AG20443 (cell line): Measurements from ENCODE around the gene HLA-DMB.

Experiments
- DNase-seq: peaks from one replicate; pipeline ENCODE4 v3.0.0; 2012; ENCODE audit warnings: low spot score, mixed read lengths

Gene HLA-DMB

DNA sequence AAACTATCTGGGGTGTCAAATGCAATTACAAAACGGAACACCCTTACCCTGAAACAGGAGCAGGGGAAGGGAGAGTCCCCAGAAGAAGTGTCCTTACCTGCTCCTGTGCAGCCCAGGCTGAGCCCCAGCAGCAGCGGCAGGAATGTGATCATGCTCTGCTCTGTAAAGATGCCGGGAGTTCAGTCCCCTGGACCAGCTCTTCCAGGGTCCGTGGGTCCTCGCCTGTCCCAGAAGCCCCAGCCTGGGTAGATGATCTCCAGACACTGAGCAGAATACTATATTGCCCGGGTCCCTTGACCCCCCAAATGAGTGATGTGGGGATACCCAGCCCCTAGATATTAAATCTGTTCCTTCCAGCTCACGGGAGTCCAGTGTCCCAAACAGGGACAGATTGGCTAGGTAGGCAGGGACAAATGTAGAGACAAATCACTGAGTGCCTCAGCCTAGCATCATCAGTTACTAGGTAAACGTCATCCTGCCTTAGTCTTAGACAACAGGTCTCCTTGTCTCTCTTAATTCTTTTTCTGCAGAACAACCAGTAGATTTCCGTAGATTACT, at the start of gene HLA-DMB:
TSS of gene HLA-DMB (minus strand) at position 373 of the 558 bp plus-strand sequence. CDS start at position 152, 221 bp downstream.
- DNase-seq: peak; percentile 92

DNA sequence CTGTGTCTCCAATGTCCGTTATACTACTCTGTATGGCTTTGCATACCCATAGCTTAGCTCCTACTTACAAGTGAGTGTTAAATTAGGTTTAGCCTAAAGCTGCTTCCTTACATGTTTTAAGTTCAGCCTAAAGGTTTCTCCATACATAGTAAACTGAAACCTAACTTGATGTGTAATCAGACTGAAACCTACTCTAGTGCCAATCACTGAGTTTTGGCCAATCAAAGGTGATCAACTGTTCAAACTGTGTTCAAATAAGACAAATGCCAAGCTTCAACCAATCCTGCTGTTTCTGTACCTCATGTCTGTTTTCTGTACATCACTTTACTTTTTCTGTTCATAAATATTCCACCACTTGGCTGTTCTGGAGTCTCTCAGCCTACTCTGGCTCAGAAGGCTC, 48.5 kb upstream of the HLA-DMB start:
- DNase-seq: no peak

DNA sequence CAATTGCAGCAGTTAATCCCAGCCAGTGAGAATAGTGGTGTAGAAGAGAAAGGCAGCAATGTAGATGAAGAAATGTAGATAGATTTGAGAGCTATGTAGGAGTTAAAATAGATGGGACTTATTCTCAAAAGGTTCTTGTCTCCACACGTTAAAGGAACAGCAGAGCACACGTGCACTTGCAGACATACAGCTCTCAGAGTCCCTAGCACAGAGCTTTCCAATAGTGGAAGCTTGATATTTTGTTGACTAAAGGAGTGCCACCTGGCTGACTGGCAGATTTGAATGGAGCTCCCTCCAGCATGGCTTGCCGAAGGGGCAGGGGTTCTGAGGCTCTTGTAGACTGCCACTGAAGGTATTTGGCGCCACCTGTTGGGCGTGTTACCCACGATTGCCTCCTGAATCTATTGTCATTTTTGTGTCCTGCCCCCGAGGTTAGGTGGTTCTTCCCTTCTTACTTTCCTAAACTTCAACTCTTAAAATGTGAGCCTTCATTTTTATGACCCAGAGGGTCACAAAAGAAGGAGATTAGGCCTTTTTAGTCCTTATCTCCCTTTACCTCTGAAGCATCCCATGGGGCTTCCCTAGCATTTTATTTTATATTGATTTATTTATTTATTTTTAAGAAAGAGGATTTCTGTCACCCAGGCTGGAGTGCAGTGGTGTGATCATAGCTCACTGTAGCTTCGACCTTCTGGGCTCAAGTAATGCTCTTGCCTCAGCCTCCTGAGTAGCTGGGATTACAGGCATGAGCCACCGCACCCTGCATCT, 44.0 kb upstream of the HLA-DMB start:
- DNase-seq: peak; percentile 83

DNA sequence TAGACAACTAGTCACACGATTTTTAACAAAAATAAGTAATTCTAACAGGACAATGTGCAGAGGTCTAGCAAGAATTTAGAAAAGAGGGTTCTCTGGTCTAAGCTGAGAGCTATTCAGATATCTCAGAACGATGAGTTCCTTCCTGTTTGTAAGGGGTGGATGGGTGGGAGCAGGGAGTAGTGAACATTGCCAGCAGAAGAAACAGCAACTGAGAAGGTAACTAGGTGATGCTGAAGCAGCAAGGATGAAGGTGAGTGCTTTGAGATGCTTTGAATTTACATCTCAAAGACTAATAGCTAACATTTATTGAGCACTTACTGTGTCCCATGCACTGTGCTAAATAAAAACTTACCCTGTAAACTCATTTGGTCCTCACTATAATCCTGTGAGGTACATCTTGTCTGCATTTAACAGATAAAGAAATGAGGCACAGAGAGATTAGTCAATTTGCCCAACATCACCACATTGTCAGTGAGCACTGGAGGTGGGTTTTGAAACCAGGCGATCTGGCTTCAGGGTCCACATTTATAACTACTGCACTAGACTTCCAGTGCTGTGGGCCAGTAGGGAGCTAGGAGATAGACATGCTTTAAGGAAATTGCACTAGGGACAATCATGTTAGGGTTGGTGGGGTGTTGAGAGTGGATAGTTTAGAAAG, 43.3 kb upstream of the HLA-DMB start:
- DNase-seq: no peak

DNA sequence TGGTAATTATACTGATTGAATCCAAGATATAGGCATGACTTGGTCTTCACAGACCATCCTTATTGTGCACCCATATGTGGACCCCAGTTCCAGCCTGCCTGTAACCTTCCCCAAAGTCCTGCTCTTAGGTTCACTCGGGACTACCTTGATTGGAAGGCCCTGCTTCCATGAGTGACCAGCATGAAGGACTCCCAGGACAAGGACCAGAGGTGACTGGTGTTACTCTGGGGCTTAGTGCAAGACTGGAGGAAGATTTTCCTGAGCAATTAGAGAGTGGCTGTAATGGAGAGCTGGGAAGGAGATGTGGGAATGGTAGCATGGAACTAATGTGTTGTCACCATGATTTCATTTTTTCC, 42.6 kb upstream of the HLA-DMB start:
- no peak for DNase-seq

DNA sequence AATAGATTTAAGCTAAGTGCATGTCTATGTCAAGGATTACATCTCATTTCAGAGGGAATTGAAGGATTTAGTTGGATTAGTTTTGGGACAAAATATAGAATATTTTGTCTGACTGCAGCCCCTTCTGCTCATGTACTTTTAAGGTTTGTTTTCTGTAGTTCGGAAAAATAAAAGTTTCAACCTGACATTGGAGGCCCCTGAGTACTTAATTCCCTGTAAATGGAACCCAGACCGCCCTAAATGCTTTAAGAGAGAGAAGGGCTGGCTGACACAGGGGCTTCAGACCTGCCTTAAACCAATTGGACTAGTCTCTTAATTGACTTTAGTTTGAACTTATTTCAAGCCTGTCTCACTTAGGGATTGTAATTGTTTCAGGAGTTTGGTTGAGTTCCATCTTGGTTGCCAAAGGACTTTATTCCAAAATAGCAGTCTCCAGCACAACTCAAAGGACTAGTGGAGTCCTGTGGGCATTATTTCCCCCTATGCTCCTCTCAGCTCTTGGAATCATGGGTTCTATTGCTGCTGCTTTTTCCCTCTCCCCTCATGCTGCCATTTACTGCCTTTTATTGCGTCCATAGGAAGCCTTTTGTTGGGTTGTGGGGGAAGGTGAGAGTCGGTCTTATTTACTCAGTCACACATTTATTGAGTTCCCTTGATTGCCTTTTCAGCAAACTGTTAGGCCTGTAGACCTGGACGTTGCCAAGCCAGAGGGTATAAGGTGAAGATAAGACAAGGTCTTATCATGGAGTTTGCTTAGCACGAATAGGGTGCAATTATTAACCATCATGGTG, 42.1 kb upstream of the HLA-DMB start:
- DNase-seq: no peak

DNA sequence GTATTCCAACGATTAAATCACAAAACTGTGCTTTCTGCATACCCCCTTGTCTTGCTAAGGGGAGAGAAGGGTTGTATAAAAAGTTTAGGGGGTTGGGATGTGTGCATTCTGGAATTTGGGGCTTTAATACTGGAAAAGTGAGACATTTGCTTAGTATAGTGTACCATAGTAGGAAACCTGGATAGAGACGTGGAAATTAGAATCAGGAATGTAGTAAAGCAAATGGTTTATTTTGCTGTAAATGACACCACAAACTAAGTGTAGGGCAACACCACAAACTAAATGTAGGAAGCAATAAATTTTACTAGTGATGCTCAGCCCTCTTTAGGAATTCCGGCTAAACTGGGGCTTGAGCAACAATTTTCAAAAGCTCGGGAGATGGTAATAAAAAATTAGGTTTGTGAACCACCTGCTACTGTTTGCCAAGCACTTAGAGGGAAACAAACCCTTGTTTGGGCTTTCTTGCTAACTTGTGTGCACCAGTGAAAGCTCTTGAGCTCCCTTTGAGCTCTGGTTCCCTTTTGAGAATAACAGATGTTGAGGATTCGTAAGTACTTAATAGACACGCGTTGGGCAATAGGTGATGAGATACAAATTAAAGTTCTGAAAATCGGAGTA, 41.4 kb upstream of the HLA-DMB start:
- DNase-seq: no peak

DNA sequence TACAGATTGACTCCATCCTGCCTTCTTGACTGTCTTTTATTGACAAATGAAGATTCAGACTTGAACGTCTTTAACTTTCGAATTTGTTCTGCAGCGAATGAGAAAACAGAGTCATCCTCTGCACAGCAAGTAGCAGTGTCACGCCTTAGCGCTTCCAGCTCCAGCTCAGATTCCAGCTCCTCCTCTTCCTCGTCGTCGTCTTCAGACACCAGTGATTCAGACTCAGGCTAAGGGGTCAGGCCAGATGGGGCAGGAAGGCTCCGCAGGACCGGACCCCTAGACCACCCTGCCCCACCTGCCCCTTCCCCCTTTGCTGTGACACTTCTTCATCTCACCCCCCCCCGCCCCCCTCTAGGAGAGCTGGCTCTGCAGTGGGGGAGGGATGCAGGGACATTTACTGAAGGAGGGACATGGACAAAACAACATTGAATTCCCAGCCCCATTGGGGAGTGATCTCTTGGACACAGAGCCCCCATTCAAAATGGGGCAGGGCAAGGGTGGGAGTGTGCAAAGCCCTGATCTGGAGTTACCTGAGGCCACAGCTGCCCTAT, 39.7 kb upstream of the HLA-DMB start:
- DNase-seq: no peak

DNA sequence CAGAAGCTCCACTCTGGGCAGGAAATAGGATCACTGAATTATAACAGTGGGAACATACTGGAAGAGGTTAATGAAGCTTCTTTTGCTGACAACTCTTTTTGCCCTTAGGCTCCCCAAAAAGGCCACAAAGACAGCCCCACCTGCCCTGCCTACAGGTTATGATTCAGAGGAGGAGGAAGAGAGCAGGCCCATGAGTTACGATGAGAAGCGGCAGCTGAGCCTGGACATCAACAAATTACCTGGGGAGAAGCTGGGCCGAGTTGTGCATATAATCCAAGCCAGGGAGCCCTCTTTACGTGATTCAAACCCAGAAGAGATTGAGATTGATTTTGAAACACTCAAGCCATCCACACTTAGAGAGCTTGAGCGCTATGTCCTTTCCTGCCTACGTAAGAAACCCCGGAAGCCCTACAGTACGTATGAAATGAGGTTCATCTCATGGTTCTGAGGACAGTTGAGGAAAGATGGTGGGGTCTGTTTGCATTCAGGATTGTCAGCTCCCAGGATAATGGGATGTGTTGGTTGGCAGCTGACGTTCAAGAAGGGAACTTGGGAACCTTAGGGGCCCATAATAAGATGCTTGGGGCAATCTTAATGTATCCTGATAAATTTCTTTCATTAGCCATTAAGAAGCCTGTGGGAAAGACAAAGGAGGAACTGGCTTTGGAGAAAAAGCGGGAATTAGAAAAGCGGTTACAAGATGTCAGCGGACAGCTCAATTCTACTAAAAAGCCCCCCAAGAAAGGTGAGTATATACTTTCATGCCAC, 39.1 kb upstream of the HLA-DMB start:
- no peak for DNase-seq

DNA sequence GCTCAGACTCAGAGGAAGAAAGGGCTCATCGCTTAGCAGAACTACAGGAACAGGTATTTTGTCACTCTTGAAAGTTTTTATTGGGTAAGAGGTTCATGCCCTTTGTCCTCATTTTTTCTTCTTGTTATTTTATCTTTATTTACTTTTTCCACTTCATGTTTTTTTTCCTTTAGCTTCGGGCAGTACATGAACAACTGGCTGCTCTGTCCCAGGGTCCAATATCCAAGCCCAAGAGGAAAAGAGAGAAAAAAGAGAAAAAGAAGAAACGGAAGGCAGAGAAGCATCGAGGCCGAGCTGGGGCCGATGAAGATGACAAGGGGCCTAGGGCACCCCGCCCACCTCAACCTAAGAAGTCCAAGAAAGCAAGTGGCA, 37.1 kb upstream of the HLA-DMB start:
- DNase-seq: no peak

DNA sequence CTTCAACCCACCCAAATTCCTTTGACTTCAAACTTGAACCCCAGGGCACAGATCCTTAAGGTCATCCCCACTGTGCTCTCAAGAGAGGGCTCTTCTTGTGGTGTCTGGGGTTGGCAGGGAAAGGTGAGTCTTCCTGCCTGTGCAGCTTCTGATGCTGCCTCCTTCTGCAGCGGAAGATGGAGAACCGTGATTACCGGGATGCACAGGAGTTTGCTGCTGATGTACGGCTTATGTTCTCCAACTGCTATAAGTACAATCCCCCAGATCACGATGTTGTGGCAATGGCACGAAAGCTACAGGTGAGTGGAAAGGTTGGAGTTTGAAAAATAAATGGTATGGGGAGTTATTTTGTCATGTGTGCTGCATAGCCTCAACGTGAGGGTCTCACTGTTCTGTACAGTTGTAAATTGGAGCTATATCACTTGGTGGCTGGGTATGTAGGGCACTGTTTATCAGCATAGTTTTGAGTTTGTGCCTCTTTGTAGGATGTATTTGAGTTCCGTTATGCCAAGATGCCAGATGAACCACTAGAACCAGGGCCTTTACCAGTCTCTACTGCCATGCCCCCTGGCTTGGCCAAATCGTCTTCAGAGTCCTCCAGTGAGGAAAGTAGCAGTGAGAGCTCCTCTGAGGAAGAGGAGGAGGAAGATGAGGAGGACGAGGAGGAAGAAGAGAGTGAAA, 36.6 kb upstream of the HLA-DMB start:
- DNase-seq: no peak

DNA sequence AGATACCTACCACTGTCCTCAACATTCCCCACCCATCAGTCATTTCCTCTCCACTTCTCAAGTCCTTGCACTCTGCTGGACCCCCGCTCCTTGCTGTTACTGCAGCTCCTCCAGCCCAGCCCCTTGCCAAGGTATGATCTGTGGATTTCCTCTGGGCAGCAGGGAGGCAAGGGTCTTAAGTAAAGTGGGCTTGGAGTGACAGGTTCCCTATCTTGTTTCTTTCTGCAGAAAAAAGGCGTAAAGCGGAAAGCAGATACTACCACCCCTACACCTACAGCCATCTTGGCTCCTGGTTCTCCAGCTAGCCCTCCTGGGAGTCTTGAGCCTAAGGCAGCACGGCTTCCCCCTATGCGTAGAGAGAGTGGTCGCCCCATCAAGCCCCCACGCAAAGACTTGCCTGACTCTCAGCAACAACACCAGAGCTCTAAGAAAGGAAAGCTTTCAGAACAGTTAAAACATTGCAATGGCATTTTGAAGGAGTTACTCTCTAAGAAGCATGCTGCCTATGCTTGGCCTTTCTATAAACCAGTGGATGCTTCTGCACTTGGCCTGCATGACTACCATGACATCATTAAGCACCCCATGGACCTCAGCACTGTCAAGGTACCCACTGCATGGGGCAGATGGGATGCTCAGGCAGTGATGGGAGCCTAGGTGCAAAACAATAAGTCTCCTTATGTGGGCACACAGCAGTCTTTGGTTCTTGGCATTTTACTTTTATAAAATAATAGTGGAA, 35.7 kb upstream of the HLA-DMB start:
- DNase-seq: no peak

DNA sequence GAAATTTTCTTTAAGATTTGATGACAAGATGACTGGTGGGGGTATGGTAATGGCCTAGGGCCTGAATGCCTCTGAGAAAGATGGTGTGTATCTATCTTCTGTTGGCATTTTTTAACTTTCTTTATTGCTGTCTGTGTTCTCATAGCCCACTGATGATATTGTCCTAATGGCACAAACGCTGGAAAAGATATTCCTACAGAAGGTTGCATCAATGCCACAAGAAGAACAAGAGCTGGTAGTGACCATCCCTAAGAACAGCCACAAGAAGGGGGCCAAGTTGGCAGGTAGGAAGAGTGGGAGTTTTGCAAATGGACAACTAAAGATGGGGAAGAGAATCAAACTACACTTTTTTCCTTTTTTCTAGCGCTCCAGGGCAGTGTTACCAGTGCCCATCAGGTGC, 35.1 kb upstream of the HLA-DMB start:
- DNase-seq: no peak

DNA sequence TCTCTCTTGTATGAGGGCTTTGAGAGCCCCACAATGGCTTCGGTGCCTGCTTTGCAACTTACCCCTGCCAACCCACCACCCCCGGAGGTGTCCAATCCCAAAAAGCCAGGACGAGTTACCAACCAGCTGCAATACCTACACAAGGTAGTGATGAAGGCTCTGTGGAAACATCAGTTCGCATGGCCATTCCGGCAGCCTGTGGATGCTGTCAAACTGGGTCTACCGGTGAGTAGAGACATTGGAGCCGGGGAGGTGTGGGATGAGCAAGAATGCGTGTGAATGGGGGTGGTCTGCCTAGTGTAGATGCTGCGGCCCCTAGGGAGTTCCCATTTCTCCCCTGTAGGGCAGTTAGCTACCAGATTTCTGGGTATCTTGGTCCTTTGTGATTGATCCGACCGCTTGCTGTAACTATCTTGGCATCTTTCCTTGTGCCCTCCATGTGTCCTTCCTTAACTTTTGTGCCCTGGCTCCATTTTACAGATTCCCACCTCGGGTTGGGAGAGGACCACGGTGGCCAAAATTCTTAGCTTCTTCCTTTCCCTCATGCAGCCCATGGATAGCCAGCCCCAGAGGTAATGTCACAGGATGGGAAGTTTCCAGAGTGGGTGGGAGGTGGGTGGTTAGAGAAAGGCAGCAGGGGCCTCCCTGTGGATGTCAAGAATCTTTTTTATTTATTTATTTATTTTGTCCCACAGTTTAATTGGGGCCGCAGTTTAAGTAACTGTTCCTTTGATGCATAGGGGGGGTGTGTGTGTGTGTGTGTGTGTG, 33.9 kb upstream of the HLA-DMB start:
- DNase-seq: no peak

DNA sequence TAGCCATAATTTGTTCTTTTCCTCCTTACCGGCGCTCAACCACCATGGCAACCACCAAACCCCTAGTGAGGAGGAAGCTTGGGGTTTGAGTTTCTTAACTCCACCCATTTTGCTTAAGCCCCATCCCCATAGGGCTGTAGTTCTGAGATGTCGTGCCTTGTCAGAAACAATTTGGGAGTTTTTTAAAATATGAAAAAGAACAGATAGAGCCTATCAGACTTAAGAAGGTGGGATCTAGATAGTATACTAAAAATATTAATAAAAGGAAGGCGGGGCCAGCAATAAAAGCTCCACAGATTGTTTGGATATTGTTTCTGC, 33.1 kb upstream of the HLA-DMB start:
- DNase-seq: peak; percentile 54

DNA sequence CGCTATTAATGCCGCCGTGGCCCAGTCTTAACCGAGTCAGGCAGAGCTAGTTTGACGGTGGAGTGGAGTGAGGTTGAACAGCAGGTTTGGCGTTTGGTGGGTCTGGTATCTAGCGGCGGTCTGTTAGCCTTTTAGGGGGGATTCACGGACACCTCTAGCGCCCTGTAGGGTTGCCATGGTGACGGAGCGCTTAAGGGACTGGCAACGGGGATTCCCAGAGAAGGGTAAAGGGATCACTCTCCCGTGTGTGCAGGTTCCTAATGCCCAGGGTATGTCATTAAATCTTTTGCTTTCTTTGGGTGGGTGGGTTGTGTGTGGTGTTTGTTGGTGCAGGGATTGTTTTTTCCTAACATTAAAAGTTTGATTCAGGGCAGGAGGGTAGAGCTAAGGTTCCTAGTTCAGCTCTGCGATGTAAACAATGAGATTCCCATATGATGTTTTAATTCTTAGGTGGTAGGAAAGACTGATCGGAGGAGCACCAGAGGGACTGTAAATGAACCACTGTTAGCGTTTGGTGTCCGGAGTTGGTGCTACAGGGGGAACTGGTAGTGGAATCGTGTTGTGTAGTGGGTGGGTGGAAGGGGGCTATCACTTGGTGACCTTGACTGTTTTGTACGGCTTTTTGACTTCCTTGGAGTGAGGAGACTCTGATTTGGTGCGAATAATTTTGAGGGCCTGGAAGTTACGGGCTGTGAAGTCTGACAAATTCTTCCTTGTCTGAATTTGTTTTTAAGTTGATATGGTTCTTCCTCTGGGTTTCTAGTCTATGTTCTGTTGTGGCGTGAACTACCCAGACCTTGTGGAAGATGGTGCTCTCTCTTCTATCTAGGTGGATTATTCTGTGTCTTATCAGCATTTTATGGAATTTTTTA, 32.6 kb upstream of the HLA-DMB start:
- no peak for DNase-seq

DNA sequence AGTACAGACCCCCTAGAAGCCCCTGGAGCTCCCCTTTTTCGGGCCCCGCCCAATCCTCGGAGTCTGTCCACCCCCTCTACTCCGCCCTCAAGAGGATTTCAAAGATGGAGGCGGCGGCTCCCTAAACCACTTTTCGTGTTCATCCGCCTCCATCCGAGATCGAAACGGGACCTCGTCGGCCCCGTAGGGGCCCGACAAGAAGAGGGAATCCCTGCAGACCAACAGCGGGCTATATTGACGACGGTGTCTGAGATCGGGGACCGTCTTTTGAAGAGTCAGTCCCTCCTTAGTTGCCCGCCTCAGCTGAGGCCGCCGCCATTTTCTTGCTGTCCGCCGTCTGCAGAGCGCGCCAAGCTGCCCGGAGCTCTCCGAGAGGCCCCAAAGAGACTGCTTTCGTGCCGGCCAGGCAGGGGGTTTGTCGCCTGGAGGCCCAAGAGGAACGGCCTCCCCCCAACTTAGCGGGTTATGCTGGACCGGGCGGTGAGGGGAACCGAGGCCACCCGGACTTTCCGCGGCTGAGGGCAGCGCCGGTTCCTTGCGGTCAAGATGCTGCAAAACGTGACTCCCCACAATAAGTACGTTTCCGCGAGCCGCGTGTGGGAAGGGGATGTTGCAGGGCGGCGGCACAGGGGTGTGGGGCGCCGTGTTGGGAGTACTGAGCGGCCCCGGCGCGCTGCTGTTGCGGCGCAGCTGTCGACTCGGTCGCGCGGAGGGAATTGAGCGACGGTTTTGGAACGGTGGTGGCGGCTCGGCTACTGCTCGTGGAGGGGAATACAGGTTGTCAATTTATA, 31.7 kb upstream of the HLA-DMB start:
- DNase-seq: no peak
